ENCODE measurements around the gene NSF.

GRCh38 chr17:46787478-46787877 is 197.0 kb downstream of the NSF start:
- TF ChIP-seq, protein P1, sequence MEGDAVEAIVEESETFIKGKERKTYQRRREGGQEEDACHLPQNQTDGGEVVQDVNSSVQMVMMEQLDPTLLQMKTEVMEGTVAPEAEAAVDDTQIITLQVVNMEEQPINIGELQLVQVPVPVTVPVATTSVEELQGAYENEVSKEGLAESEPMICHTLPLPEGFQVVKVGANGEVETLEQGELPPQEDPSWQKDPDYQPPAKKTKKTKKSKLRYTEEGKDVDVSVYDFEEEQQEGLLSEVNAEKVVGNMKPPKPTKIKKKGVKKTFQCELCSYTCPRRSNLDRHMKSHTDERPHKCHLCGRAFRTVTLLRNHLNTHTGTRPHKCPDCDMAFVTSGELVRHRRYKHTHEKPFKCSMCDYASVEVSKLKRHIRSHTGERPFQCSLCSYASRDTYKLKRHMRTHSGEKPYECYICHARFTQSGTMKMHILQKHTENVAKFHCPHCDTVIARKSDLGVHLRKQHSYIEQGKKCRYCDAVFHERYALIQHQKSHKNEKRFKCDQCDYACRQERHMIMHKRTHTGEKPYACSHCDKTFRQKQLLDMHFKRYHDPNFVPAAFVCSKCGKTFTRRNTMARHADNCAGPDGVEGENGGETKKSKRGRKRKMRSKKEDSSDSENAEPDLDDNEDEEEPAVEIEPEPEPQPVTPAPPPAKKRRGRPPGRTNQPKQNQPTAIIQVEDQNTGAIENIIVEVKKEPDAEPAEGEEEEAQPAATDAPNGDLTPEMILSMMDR (IDR thresholded peaks at IDR 0.05; ENCODE audit: insufficient read depth, low read length), result no peak
- TF ChIP-seq POLR2AphosphoS5 (IDR thresholded peaks at IDR 0.05; ENCODE audit: low read depth), result no peak
- no peak for TF ChIP-seq REST (IDR thresholded peaks at IDR 0.05; ENCODE audit: insufficient replicate concordance, low read depth)

Data from HL-60 (cell line).